Gastrocnemius medialis (tissue), 4 donors: ENCODE measurements around the gene CELF4.

ENCODE experiments used
- CTCF ChIP-seq, 5 experiments: fragments of 450-650 bp in 3 of 5; fragments of 200-600 bp in 2 of 5; sonication (generic) in 2 of 5; IDR thresholded peaks in 4 of 5; conservative IDR thresholded peaks in 1 of 5; 1 replicate in 4 of 5; 2 replicates in 1 of 5; pipeline ENCODE4 v1.5.1; 2016 to 2019; ENCODE audit warnings: antibody characterized with exemption in 5 of 5, mild to moderate bottlenecking in 3 of 5, moderate library complexity in 3 of 5
- POLR2A ChIP-seq, 2 donors: fragments of 450-650 bp; IDR thresholded peaks; one replicate each; pipeline ENCODE4 v1.6.1; 2017; ENCODE audit warnings: antibody characterized with exemption in 2 of 2, mild to moderate bottlenecking in 2 of 2, moderate library complexity in 2 of 2

GRCh38 chr18:37613253-37613565, 47.6 kb upstream of the CELF4 start:
- TF ChIP-seq CTCF (IDR thresholded peaks at IDR 0.05 in 4 of 5, conservative IDR thresholded peaks at IDR 0.05 in 1 of 5) (no peak), POLR2A (IDR thresholded peaks at IDR 0.05) (no peak)
